RKO (cell line): ENCODE measurements around the gene CHST12.
"Not testable (repeated sequence)": the region's sequence is repeated elsewhere in the genome, so short reads cannot be mapped to it uniquely, and the experiment has no call there.

ENCODE experiments used
- DNase-seq: peaks from one replicate; pipeline ENCODE4 v3.0.0-alpha.2; 2016; ENCODE audit warnings: low spot score

CHST12 gene

DNA sequence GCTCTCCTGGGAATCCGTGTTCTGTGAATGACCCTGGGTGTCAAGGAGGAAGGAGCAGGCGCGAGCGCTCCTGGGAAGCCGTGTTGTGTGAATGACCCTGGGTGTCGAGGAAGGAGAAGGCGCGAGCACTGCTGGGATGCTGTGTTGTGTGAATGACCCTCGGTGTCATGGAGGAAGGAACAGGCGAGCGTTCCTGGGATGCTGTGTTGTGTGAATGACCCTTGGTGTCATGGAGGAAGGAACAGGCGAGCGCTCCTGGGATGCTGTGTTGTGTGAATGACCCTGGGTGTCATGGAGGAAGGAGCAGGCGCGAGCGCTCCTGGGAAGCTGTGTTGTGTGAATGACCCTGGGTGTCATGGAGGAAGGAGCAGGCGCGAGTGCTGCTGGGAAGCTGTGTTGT lies 25.3 kb upstream of the CHST12 start:
- DNase-seq: not testable (repeated sequence)

DNA sequence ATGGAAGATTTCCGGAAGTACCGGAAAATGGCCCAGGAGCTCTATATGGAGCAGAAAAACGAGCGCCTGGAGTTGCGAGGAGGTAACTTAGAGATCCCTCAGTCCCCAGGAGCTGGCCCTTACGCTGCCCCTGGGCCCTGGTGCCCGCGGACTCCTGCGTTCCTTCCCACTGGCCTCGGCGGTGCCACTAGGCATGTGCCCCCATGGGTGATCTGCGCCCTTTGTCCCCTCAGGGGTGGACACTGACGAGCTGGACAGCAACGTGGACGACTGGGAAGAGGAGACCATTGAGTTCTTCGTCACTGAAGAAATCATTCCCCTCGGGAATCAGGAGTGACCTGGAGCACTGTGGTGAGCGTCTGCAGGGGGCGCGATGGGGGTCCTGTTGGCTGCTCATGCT lies 24.2 kb upstream of the CHST12 start:
- DNase-seq: no peak

DNA sequence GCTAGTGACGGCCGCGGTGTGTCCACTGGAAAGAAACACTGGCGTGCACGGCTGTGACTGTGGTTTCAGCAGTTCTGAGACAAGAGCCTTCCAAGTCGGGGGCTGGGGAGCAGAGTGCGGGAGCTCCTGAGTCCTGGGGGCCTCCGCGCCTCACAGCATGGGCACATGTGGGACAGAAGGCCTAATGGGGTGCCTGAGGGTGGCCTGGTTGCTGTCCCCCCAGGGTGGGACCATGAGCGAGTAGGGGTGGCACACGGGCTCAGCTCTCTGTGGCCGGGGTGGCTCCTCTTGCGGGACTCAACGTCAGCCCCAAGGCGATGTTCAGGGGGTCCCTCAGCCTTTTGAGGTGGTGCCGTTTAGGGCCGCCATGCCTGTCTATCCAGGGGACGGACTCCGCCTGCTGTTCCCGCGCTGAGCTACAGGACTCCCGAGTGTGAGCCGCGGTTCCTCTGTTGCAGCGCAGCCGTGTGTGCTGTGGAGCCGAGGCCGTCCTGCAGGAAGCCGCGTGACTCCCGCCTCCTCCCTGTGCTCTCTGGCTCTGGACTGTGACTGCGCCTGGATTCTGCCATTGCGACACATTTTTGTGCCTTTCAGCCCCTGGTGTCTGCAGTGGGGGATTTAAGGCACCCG lies 23.5 kb upstream of the CHST12 start:
- no peak for DNase-seq

DNA sequence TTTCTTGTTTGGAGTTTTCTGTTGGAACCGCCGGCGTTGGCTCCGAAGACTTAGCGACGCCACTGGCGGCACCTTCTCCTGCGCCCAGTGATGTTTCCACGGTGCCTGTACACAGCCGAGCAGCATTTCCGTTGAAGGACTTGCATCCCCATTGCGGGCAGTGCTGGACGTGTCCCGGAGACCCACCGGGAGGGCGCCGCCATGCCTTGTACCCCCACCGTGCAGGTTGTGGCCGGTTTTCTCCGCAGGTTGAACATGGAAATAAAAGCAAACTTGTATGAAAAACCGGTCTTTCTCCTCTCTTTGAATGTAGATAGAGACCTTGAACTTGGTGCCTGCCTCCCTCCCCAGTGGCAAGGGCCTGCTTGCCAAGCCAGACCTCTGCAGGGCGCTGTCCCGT lies 22.9 kb upstream of the CHST12 start:
- DNase-seq: no peak

DNA sequence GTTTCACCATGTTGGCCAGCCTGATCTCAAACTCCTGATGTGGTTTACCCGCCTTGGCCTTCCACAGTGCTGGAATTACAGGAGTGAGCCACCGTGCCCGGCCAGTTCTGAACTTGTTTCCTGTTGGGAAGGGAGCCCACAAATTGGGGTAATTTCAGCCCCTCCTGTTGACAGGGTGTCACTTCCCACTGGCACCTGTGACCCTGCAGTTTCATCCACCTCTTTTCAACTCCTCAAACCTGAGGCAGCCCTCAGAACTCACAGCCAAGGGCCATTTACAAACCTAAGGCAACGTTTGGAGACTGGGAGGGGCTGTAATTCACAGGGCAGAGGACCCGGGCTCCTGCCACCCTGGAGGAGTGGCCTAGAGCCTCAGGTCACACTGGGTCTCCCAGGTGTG lies 22.2 kb upstream of the CHST12 start:
- no peak for DNase-seq

DNA sequence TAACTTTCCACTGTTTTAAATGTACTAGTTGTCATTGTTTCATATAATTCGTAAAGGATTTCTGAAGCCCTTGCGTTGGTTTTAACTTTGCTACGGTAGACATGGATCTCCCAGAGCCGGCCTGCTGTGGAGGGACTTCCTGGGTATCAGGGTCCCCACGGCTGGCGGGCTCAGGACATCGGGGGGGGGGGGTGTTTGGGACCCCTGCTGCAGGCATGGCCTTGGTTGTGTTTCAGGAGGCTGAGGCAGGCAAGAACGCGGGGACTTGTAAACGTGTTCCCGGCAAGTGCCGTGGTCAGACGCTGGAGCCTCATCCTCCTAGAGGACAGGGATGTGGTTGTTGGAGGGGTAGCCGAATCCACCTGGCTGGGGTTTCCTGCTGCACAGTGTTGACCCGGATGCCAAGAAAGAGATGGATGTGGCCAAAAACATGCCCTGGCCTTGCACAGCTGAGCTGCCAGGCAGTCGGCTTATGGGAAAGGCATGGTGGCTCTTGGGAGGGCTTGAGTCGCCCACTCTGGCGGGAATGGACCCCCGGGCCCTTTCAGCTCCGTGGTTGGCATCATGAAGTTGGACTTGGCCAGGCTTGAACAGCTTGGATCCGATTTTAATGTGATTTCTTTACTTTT lies 21.4 kb upstream of the CHST12 start:
- DNase-seq: no peak

DNA sequence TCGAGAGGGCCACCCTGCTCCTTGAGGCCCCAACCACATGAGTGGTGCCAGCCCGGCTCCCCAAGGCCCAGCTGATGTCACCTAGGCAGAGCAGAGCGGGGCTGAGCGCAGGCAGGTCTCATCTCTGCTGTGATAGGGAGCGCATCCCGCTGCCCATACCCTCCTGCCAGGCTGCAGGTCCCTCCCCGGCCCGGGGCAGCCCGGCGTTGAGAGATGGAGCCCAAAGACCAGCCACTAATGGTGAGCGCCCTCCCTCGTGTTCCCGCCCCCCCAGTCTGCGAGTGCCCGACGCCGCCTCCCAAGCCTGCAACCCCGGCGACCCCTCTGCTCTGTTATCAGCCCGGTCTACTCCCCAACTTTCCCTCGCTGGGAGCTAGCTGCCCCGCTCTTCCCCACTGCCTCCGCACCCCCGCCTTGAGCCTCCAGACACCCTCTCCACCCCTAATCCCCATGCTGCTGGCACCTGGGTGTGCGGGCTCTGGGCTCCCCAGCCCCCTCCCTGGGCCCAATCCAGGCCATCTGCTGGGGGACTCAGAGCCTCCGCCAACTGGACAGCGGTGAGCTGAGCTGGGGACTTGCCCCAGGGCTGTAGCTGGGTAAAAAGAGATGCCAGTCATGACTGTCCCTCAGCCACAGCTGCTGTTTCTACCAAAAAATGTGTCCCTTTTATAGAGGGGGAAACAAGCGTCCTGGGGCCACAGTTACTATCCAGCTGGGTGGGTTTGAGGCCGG lies 19.7 kb upstream of the CHST12 start:
- no peak for DNase-seq

DNA sequence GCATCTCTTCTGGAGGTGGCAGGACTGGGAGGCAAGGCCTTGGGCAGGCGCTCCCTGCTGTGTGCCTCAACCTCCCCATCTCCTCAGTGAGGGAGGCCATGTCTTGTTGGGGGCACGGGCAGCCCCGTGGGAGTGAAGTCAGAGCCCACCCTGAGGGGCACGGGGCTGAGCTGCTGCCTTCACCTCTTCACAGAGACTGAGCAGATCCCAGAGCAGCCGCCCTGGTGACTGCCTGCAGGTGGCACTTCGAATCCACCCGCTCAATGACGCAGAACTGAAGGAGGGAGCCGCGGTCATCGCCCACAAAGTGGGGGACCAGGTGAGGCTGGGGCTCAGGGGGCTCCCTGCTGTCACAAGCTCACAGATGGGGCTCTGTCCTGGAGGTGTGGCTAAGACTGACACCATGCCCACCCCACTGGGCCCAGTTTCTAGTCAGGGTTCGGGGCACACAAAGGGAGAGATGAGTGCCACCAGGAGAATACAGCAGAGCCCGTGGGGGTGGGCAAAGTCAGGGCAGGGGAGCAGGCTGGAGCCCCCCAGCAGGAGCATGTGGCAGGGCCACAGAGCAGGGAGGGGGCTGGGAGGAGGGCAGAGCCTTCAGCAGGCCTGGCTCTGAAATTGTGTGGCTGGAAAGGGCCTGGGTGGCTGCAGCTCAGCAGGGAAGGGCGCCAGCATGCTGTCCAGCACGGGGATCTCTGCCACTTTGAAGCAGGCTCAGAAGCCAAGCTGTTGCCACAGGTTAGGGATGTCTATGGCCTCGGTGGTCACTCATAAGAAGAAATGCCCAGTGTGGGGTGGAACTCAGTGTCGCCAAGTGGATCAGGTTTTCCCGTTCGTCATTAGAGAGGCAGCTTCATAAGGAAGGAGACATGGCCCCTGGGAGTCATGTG lies 18.8 kb upstream of the CHST12 start:
- no peak for DNase-seq

DNA sequence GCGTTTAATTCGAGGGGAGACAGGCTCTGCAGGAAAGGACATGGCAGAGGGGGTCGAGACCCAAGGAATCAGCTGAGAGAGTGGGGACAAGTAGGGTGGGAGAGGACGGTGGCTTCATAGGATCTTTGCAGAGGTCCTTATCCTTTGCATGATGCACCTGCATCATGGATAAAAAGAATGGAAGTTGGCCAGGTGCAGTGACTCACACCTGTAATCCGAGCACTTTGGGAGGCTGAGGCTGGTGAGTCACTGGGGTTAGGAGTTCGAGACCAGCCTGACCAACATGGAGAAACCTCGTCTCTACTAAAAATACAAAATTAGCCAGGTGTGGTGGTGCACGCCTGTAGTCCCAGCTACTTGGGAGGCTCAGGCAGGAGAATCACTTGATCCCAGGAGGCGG lies 17.3 kb upstream of the CHST12 start:
- DNase-seq: not testable (repeated sequence)

DNA sequence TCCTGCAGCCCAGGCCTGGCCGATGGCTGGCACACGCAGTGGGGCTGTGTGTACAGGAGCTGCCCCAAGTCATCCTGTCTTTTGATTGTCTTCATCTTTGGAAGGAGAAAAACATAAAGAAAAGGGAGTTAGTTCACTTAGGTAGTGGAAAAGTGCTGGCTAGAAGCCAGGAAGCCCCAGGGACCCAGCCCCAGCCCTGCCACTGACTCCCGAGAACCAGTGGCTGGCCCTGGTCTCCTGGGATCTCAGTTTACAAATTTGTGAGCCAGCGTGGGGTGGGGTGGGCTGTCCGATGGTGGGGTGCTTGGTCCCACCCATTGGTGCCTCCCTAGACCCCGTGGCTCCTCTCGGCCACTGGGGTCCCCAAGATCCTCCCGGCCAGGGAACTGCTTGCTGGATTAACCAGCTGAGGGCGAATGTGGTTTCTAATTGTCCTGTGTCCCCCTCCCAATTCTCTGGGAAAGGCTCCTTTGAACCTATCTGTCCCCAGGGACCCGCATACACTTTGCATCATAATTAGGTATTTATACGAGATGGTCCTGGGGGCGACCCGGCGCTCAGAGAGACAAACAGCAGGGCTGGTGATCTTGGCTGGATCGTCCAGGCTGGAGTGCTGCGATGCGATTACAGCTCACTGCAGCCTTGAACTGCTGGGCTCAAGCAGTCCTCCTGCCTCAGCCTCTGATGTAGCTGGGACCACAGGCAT lies 16.3 kb upstream of the CHST12 start:
- DNase-seq: no peak

DNA sequence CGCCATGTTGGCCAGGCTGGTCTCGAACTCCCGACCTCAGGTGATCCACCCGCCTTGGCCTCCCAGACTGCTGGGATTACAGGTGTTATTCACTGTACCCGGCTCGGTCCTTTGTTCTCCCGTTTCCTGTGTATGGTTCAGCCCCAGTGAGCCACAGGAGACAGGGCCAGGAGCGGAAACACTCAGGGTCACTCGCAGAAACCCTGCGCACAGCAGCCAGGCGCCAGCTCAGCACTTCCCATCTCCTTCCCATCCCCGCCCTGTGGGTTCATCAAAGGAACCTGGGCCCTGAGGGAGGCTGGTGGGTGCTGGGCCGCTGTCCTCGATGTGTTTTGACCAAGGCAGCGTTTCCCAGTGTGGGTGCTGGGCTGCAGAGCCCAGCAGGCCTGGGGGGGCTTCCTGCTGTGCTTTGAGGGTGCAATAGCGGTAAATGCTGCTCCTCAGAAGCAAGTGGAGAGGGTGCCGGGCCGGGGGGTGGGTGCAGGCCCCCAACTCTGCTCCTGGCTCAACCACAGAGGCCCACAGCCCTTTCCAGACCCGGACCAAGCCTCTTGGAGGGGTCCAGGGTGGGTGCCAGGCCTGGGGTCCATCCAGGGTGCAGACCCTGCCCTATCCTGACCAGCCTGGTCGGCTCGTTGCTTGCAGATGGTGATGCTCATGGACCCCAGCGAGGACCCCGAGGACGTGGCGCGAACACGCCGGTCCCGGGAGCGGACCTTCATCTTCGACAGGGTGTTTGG lies 15.3 kb upstream of the CHST12 start:
- no peak for DNase-seq

DNA sequence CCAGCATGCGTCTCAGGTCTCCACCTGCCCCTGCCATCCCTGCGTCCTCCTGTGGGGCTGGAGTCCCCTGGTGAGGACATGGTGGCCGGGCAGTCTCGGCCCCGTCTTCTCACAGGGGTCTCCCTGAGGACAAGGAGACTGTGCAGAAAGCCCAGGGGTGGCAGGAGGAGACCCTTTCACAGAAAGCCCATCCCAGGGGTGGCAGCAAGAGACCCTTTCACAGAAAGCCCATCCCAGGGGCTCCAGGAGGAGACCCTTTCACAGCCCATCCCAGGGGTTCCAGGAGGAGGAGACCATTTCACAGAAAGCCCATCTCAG lies 14.8 kb upstream of the CHST12 start:
- DNase-seq: no peak

DNA sequence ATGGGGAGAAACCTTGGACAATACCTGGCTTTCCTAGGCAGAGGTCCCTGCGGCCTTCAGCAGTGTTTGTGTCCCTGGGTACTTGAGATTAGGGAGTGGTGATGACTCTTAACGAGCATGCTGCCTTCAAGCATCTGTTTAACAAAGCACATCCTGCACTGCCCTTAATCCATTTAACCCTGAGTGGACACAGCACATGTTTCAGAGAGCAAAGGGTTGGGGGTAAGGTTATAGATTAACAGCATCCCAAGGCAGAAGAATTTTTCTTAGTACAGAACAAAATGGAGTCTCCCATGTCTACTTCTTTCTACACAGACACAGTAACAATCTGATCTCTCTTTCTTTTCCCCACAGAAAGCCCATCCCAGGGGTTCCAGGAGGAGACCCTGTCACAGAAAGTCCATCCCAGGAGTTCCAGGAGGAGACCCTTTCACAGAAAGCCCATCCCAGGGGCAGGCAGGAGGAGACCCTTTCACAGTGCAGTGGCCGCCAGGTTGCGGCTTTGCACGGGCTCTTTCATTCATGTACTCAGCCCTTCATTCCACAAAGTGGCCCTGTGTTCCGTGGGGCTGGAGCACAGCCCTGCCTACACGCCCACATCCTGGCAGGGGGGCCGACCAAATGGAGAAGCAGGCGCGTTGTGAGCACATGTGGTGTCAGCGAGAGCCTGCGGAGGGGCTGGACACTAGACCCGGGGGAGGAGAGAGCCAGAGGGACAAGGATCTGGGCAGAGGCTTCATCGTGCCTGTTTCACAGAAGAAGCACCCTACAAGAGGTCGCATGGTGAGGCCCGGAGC lies 13.2 kb upstream of the CHST12 start:
- DNase-seq: not testable (repeated sequence)

DNA sequence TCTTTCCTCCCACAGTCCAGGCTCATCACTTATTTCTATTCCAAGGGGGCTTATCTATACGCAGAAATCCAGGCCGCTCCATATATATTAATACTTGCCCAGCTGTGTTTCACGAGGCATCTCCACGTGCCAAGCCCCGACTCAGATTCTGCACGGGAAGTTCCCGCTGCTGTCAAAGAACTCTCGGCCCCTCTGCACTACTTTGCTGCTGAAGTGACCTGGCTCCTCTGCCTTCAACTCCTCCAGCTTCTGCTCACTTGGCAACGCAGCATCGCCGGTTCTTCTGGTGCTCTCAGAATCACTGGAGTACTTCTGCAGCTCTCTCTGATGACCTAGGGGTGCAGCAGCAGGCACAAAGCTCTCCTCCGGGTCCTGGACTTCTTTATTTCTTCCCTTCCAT lies 9.7 kb upstream of the CHST12 start:
- DNase-seq: no peak

DNA sequence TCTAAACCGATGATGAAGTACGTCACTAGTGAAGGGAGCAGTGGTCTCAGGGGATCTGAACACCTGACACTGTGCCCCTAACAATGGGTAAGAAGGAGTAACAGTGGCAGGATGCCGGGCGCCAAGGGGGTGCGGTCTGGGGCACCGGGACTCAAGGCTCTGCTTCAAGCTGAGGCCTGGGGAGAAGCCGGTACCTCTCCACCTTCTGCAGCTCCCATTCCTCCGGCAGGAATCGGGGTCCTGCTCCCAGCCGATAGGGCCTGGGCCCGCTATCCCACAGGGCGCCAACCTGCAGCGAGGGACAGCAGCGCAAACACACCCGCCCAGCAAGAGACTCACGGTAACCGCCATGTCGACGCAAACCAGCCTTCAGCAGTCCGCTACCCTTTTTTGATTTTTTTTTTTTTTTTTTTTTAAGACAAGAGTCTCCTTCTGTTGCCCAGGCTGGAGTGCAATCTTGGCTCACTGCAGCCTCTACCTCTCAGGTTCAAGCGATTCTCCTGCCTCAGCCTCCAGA lies 8.8 kb upstream of the CHST12 start:
- no peak for DNase-seq

DNA sequence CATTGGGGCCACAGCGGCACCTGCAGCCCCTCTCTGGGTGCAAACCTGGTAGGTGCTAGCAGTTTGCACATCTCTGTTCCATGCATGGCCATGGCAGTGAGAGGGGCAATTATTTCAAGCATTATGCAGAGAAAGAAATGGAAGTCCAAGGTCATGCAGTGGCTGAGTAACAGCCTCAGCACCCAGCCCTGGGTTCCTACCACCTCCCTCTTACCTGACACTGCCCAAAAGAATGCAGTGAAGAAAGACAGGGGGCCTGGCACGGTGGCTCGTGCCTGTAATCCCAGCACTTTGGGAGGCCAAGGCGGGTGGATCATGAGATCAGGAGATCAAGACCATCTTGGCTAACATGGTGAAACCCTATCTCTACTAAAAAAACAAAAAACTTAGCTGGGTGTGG lies 4.9 kb upstream of the CHST12 start:
- DNase-seq: no peak

DNA sequence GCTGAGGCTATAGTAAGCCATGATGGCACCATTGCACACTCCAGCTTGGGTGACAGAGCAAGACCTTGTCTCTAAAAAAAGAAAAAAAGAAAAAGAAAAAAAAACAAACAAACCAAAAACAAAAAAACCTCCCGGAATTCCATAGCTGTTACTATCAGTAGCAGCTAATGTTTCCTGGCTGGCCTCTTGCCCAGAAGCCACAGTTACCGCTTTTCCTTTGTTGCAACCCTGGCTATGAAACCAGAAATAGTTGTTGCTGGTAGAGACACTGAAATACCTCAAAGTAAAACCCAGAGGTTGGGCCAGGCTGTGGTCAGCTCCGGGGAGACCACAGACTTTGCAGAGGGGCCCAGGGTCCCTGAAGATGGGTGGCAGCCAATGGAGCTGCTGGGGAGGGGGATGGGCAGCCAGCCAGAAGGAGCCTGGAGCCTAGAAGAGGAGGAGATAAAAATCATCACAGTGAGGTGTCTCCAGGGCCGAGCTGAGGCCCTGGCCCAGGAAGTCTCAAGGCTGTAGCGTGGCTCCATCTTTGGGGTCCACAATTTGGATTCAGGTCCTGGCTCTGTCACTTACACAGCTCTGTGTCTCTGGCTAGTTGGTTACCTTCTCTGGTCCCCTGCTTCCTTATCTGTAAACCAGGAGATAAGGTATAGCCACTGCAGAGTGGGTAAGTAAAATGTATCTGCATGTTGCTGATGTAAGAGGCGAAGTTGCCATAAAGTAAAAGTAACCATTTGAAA lies 3.4 kb upstream of the CHST12 start:
- DNase-seq: peak; percentile 30

DNA sequence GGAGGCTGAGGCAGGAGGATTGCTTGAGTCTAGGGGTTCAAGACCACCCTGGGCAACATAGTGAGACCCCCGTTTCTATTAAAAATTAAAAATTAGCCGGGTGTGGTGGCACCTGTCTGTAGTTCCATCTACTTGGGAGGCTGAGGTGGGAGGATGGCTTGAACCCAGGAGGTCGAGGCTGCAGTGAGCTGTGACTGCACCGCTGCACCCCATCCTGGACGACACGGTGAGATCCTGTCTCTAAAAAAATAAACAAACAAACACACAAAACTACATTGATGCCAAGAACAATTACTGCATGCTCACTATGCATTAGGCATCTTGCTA lies 761 bp upstream of the CHST12 start:
- DNase-seq: no peak

DNA sequence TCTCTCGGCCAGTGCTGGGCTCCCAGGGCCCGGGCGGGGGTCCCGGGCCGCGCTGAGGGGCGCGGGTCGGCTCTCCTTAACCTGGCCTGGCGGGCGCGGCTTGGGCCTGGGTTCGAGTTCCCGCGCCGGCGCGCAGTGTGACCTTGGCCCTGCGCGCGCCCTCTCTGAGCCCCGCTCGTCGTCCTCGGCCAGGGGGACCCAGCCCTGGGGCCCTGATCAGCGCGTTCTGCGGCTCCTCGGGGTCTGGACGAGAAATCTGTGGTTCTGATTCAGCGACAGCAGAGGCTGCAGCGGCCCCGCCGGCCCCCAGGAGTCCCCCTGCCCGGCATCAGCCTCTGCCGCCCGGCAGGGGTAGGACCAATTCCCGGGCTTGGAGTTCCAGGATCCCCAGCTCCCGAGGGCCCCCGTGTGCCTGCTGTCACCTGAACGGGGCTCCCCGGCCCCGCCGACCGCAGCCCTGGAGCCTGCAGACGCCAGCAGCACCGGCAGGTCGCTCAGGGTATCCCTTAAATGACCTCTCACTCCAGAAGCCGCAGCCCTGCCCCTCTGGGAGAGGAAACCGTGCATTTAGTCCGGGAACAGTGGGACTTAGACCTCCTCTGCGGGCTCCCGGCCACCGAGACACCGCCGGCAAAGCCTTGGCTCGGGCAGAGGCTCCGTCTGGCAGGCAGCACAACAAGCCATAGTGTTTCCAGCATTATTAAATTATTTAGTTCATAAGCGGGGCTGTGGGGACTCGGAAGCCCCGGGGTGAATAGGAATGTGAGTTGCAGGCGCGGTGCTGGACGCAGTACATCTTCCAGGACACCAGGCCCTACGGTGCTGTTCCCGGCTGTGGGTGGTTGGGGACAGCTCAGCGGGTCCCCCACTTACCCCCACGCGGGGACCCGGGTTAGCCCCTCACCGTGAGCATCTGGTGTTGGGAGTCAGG lies 572 bp downstream of the CHST12 start:
- peak; percentile 52 for DNase-seq
